Central memory CD8-positive, alpha-beta T cell (primary cell): ENCODE measurements around the gene VIPAS39.

ENCODE experiments used
- ATAC-seq: fragments of 150-1000 bp; cut with Tn5 transposase; replicated peaks from 2 replicates; pipeline ENCODE4 v1.10.0; 2022; ENCODE audit warnings: mild to moderate bottlenecking, moderate FRiP score, moderate number of reproducible peaks; ENCODE audit not compliant: poor library complexity, severe bottlenecking; ENCODE audit errors: extremely low read depth
- DNase-seq, 2 donors: peaks; one replicate each; pipeline ENCODE4 v3.0.0; 2021; ENCODE audit warnings: low spot score in 2 of 2
- H3K27ac Mint-ChIP-seq: one replicate; pipeline ENCODE4 v1.8.0; 2022; ENCODE audit warnings: low read depth, mild to moderate bottlenecking, moderate library complexity, mixed read lengths
- H3K27me3 Mint-ChIP-seq: one replicate; pipeline ENCODE4 v1.8.0; 2022; ENCODE audit warnings: mixed read lengths
- H3K36me3 Mint-ChIP-seq: one replicate; pipeline ENCODE4 v1.8.0; 2022; ENCODE audit warnings: mild to moderate bottlenecking, moderate library complexity, mixed read lengths; ENCODE audit not compliant: insufficient read depth
- H3K4me1 Mint-ChIP-seq: one replicate; pipeline ENCODE4 v1.8.0; 2022; ENCODE audit warnings: mixed read lengths
- H3K4me3 Mint-ChIP-seq: one replicate; pipeline ENCODE4 v1.8.0; 2022; ENCODE audit warnings: mild to moderate bottlenecking, moderate library complexity, mixed read lengths
- H3K9me3 Mint-ChIP-seq: one replicate; pipeline ENCODE4 v1.8.0; 2022; ENCODE audit warnings: mixed read lengths

Gene VIPAS39

GRCh38 chr14:77485901-77486678 lies 28.7 kb upstream of the VIPAS39 start:
- ATAC-seq (no peak), DNase-seq (no peak)
- Mint-ChIP-seq H3K27me3 (no peaks in the 10 kb centered on the region), H3K9me3 (no peaks in the 10 kb centered on the region), H3K27ac (no peak overlapping the region), H3K36me3 (peaks cover 1% of the 10 kb centered on the region), H3K4me1 (no peaks in the 10 kb centered on the region), H3K4me3 (no peak overlapping the region)

- Mint-ChIP-seq H3K4me1 (no peaks in the 10 kb centered on the region), H3K27ac (no peak overlapping the region), H3K4me3 (no peak overlapping the region), H3K27me3 (no peaks in the 10 kb centered on the region), H3K9me3 (no peaks in the 10 kb centered on the region), H3K36me3 (peaks cover 1% of the 10 kb centered on the region)
- DNase-seq (no peak), ATAC-seq (no peak)
Measured at GRCh38 chr14:77485256-77485655, 27.9 kb upstream of the VIPAS39 start.

GRCh38 chr14:77482422-77482821 lies 25.0 kb upstream of the VIPAS39 start:
- Mint-ChIP-seq H3K27me3 (no peaks in the 10 kb centered on the region), H3K9me3 (no peaks in the 10 kb centered on the region), H3K4me1 (no peaks in the 10 kb centered on the region), H3K27ac (no peak overlapping the region), H3K36me3 (peaks cover 1% of the 10 kb centered on the region), H3K4me3 (no peak overlapping the region)
- DNase-seq (no peak), ATAC-seq (no peak)

- no peak for ATAC-seq
- Mint-ChIP-seq H3K4me3 (no peak overlapping the region), H3K27ac (no peak overlapping the region), H3K4me1 (no peaks in the 10 kb centered on the region), H3K36me3 (no peaks in the 10 kb centered on the region), H3K9me3 (no peaks in the 10 kb centered on the region), H3K27me3 (no peaks in the 10 kb centered on the region)
- DNase-seq, result no peak
Measured at GRCh38 chr14:77478796-77479195, 21.4 kb upstream of the VIPAS39 start.

- Mint-ChIP-seq H3K4me3 (no peak overlapping the region), H3K27ac (no peak overlapping the region), H3K9me3 (no peaks in the 10 kb centered on the region), H3K27me3 (no peaks in the 10 kb centered on the region), H3K36me3 (no peaks in the 10 kb centered on the region), H3K4me1 (no peaks in the 10 kb centered on the region)
- DNase-seq, result no peak
- ATAC-seq, result no peak
Measured at GRCh38 chr14:77478029-77478428, 20.6 kb upstream of the VIPAS39 start.

GRCh38 chr14:77475432-77476115 lies 18.2 kb upstream of the VIPAS39 start:
- no peak for ATAC-seq

GRCh38 chr14:77474479-77475177 lies 17.2 kb upstream of the VIPAS39 start:
- no peaks in the 10 kb centered on the region for H3K4me1 Mint-ChIP-seq
- no peak overlapping the region for H3K4me3 Mint-ChIP-seq
- H3K36me3 Mint-ChIP-seq, result peaks cover 4% of the 10 kb centered on the region
- no peak overlapping the region for H3K27ac Mint-ChIP-seq
- no peaks in the 10 kb centered on the region for H3K27me3 Mint-ChIP-seq
- DNase-seq (no peak), ATAC-seq (no peak)
- H3K9me3 Mint-ChIP-seq, result no peaks in the 10 kb centered on the region

More at GRCh38 chr14:77475432-77476115, 18.2 kb upstream of the VIPAS39 start:
- no peak for DNase-seq
- Mint-ChIP-seq H3K4me1 (no peaks in the 10 kb centered on the region), H3K27me3 (no peaks in the 10 kb centered on the region), H3K27ac (no peak overlapping the region), H3K9me3 (no peaks in the 10 kb centered on the region), H3K4me3 (no peak overlapping the region), H3K36me3 (no peaks in the 10 kb centered on the region)

GRCh38 chr14:77473921-77474320 lies 16.5 kb upstream of the VIPAS39 start:
- DNase-seq, result no peak
- no peaks in the 10 kb centered on the region for H3K27me3 Mint-ChIP-seq
- no peak for ATAC-seq
- peaks cover 10% of the 10 kb centered on the region for H3K36me3 Mint-ChIP-seq
- H3K4me1 Mint-ChIP-seq, result no peaks in the 10 kb centered on the region
- no peak overlapping the region for H3K4me3 Mint-ChIP-seq
- no peak overlapping the region for H3K27ac Mint-ChIP-seq
- H3K9me3 Mint-ChIP-seq, result no peaks in the 10 kb centered on the region

- peaks cover 41% of the 10 kb centered on the region for H3K36me3 Mint-ChIP-seq
- H3K27ac Mint-ChIP-seq, result no peak overlapping the region
- H3K9me3 Mint-ChIP-seq, result no peaks in the 10 kb centered on the region
- H3K27me3 Mint-ChIP-seq, result no peaks in the 10 kb centered on the region
- no peaks in the 10 kb centered on the region for H3K4me1 Mint-ChIP-seq
- DNase-seq (no peak), ATAC-seq (no peak)
- no peak overlapping the region for H3K4me3 Mint-ChIP-seq
Measured at GRCh38 chr14:77470224-77470870, 12.9 kb upstream of the VIPAS39 start.

GRCh38 chr14:77469539-77469938 lies 12.1 kb upstream of the VIPAS39 start:
- no peak overlapping the region for H3K27ac Mint-ChIP-seq
- peaks cover 49% of the 10 kb centered on the region for H3K36me3 Mint-ChIP-seq
- no peak for DNase-seq
- H3K9me3 Mint-ChIP-seq, result no peaks in the 10 kb centered on the region
- no peaks in the 10 kb centered on the region for H3K27me3 Mint-ChIP-seq
- no peak overlapping the region for H3K4me3 Mint-ChIP-seq
- H3K4me1 Mint-ChIP-seq, result no peaks in the 10 kb centered on the region
- ATAC-seq, result no peak

GRCh38 chr14:77469067-77469505 lies 11.7 kb upstream of the VIPAS39 start:
- no peaks in the 10 kb centered on the region for H3K9me3 Mint-ChIP-seq
- H3K36me3 Mint-ChIP-seq, result peaks cover 52% of the 10 kb centered on the region
- ATAC-seq, result no peak
- no peaks in the 10 kb centered on the region for H3K27me3 Mint-ChIP-seq
- no peak overlapping the region for H3K27ac Mint-ChIP-seq
- no peaks in the 10 kb centered on the region for H3K4me1 Mint-ChIP-seq
- DNase-seq, result no peak
- no peak overlapping the region for H3K4me3 Mint-ChIP-seq

GRCh38 chr14:77467801-77468200 lies 10.4 kb upstream of the VIPAS39 start:
- peaks cover 64% of the 10 kb centered on the region for H3K36me3 Mint-ChIP-seq

More at GRCh38 chr14:77467801-77468200, 10.4 kb upstream of the VIPAS39 start:
- no peaks in the 10 kb centered on the region for H3K9me3 Mint-ChIP-seq
- no peak overlapping the region for H3K27ac Mint-ChIP-seq
- no peaks in the 10 kb centered on the region for H3K4me1 Mint-ChIP-seq
- no peak for ATAC-seq
- no peak overlapping the region for H3K4me3 Mint-ChIP-seq
- H3K27me3 Mint-ChIP-seq, result no peaks in the 10 kb centered on the region
- DNase-seq, result no peak
